Measurements from ENCODE around the gene MUC7.

DNA sequence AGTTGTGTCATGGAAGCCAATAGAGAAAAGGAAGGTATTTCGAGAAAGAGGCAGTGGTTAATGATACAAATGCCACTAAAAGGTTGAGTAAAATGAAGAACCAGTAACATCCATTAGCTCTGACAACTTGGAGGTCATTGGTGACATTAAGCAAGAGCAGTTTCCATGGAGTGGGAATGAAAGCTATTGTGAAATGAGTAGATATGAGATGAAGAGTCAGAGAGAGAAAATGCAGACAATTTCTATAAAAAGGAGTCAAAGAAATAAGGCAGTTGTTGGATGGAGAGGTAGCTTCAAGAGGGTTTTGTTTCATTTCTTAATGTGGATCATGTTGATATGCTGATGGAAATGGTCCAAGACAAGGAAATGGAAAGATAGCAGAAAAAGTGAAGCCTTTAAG is 36.8 kb downstream of the MUC7 start:
- TF ChIP-seq, protein P1, sequence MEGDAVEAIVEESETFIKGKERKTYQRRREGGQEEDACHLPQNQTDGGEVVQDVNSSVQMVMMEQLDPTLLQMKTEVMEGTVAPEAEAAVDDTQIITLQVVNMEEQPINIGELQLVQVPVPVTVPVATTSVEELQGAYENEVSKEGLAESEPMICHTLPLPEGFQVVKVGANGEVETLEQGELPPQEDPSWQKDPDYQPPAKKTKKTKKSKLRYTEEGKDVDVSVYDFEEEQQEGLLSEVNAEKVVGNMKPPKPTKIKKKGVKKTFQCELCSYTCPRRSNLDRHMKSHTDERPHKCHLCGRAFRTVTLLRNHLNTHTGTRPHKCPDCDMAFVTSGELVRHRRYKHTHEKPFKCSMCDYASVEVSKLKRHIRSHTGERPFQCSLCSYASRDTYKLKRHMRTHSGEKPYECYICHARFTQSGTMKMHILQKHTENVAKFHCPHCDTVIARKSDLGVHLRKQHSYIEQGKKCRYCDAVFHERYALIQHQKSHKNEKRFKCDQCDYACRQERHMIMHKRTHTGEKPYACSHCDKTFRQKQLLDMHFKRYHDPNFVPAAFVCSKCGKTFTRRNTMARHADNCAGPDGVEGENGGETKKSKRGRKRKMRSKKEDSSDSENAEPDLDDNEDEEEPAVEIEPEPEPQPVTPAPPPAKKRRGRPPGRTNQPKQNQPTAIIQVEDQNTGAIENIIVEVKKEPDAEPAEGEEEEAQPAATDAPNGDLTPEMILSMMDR (IDR thresholded peaks at IDR 0.05; ENCODE audit: poor library complexity) = no peak
- no peak for TF ChIP-seq EZH2 (IDR thresholded peaks at IDR 0.05; ENCODE audit: borderline replicate concordance)
